Right lobe of liver (tissue), 6 donors: ENCODE results near the gene CLCA1. TPM values are rescaled to one million over a fixed set of nuclear protein-coding genes. Genes with fewer than 3 reads are reported as not detected.

ENCODE experiments used
- ATAC-seq, 4 donors: fragments of 200-7000 bp; cut with Tn5 transposase; one replicate each; pipeline ENCODE4 v1.9.1; 2020; ENCODE audit warnings: mild to moderate bottlenecking in 4 of 4, moderate library complexity in 4 of 4
- DNase-seq, 3 donors: peaks; one replicate each; pipeline ENCODE4 v3.0.0-alpha.2; 2020
- H3K27ac ChIP-seq, 3 donors: fragments of 200-600 bp; one replicate each; pipeline ENCODE4 v1.8.0; 2022
- H3K27me3 ChIP-seq, 2 donors: fragments of 200-600 bp; one replicate each; pipeline ENCODE4 v1.8.0; 2022
- H3K36me3 ChIP-seq, 4 donors: fragments of 200-600 bp; sonication (generic) in 1 of 4; one replicate each; pipeline versions ENCODE4 v1.5.1 to v1.8.0; 2017 to 2022; ENCODE audit warnings: control low read depth in 1 of 4
- H3K4me1 ChIP-seq, 4 donors: fragments of 200-600 bp; sonication (generic) in 1 of 4; one replicate each; pipeline versions ENCODE4 v1.5.1 to v1.8.0; 2017 to 2022; ENCODE audit warnings: control low read depth in 1 of 4
- H3K4me3 ChIP-seq, 3 donors: fragments of 200-600 bp; one replicate each; pipeline ENCODE4 v1.8.0; 2022
- H3K9me3 ChIP-seq, 4 donors: fragments of 200-600 bp; sonication (generic) in 1 of 4; one replicate each; pipeline versions ENCODE4 v1.5.1 to v1.8.0; 2017 to 2022; ENCODE audit warnings: control low read depth in 1 of 4
- POLR2A ChIP-seq: fragments of 450-650 bp; IDR thresholded peaks from one replicate; pipeline ENCODE4 v1.6.1; 2017; ENCODE audit warnings: antibody characterized with exemption, mild to moderate bottlenecking
- WGBS: methylation state at CpG from one replicate; pipeline ENCODE4 v1.1.6; 2018; ENCODE audit warnings: low coverage, low lambda C conversion rate; ENCODE audit not compliant: insufficient coverage; ENCODE audit errors: missing lambda C conversion rate; 5-methylcytosine and 5-hydroxymethylcytosine counted together
- intact Hi-C, 2 donors: fragments of 100-400 bp; cut with DNase I; formaldehyde crosslinking; loops; one replicate each; pipeline versions ENCODE4 v1.11.2 to v1.14.1; 2022
- total RNA-seq, 6 experiments: library from RNA; depleted of rRNA in 2 of 6; stranded (reverse); fragments of >200 nt in 2 of 6; fragmentation: NEBNext Ultra II Directional in 3 of 6; extraction: Animal tissue kit (Norgen Biotek cat#: 25700) in 3 of 6; gene quantifications; one replicate each; pipeline versions ENCODE4 v1.1.0 to v1.2.4, GENCODE V29; 2016 to 2023
- TF ChIP-seq, protein P1 (sequence below), 4 donors: fragments of 200-600 bp in 3 of 4; fragments of 450-650 bp in 1 of 4; IDR thresholded peaks; one replicate each; pipeline versions ENCODE4 v1.5.1 to v1.8.0; 2016 to 2022; ENCODE audit warnings: antibody characterized with exemption in 4 of 4, mild to moderate bottlenecking in 2 of 4
- donor health status: DM: no; HTN: yes; CAD: no.
- donor health status: DM: no; HTN: no; CAD: no.
- donor health status: DM: no; HTN: no; CAD: no.
- donor health status: DM: no; HTN: yes; CAD: no.
- donor health status: DM: no; HTN: yes; CAD: no.

CLCA1 gene
- total RNA-seq, 6 experiments from 2014 or later, result not detected

- 94% methylated on average over 3 of the region's 32 CpGs for WGBS
- no peaks in the 10 kb centered on the region for H3K36me3 ChIP-seq
- H3K4me3 ChIP-seq, result no peak overlapping the region
- H3K27me3 ChIP-seq, result no peaks in the 10 kb centered on the region
- TF ChIP-seq, protein P1, sequence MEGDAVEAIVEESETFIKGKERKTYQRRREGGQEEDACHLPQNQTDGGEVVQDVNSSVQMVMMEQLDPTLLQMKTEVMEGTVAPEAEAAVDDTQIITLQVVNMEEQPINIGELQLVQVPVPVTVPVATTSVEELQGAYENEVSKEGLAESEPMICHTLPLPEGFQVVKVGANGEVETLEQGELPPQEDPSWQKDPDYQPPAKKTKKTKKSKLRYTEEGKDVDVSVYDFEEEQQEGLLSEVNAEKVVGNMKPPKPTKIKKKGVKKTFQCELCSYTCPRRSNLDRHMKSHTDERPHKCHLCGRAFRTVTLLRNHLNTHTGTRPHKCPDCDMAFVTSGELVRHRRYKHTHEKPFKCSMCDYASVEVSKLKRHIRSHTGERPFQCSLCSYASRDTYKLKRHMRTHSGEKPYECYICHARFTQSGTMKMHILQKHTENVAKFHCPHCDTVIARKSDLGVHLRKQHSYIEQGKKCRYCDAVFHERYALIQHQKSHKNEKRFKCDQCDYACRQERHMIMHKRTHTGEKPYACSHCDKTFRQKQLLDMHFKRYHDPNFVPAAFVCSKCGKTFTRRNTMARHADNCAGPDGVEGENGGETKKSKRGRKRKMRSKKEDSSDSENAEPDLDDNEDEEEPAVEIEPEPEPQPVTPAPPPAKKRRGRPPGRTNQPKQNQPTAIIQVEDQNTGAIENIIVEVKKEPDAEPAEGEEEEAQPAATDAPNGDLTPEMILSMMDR (IDR thresholded peaks at IDR 0.05), result no peak
- no peak for TF ChIP-seq POLR2A
- H3K9me3 ChIP-seq, result no peaks in the 10 kb centered on the region
- intact Hi-C loops, result no loop called here
- DNase-seq (no peak), ATAC-seq (peak in 1 of 4 donors; percentile 30)
- no peaks in the 10 kb centered on the region for H3K4me1 ChIP-seq
- no peak overlapping the region for H3K27ac ChIP-seq
Measured at GRCh38 chr1:86523670-86524354, 55.1 kb downstream of the CLCA1 start.

DNA sequence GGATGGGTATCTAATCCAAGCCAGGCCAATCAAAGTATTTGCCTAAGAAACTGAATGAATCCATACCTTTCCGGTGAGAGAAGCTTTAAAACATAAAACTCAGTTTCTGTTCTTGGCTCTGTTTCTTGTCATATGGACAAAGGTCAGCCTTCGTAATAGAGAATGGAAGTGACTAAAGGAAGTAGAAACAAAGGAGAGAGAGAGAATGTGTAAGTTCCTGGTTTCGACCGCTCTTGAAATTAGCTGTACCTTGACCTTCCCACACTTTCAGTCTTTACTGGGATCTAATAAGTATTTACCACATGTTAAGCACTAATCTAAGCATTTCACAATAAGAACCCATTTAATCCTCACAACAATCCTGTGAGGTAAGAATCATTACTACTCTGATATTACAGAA is 58.6 kb downstream of the CLCA1 start:
- DNase-seq (no peak), ATAC-seq (no peak)
- TF ChIP-seq, protein P1 (IDR thresholded peaks at IDR 0.05), result no peak
- no peak for TF ChIP-seq POLR2A
- H3K9me3 ChIP-seq, result no peaks in the 10 kb centered on the region
- intact Hi-C loops, result no loop called here
- H3K4me1 ChIP-seq, result no peaks in the 10 kb centered on the region
- no peak overlapping the region for H3K4me3 ChIP-seq
- H3K27me3 ChIP-seq, result no peaks in the 10 kb centered on the region
- no peak overlapping the region for H3K27ac ChIP-seq
- 61% methylated on average over 4 of the region's 4 CpGs for WGBS
- H3K36me3 ChIP-seq, result no peaks in the 10 kb centered on the region

GRCh38 chr1:86530211-86530845 is 61.6 kb downstream of the CLCA1 start:
- intact Hi-C loops, result no loop called here
- H3K27me3 ChIP-seq, result no peaks in the 10 kb centered on the region
- WGBS, result 81% methylated on average over 3 of the region's 3 CpGs
- H3K27ac ChIP-seq, result no peak overlapping the region
- H3K36me3 ChIP-seq, result no peaks in the 10 kb centered on the region
- DNase-seq, result no peak
- no peak for TF ChIP-seq POLR2A
- TF ChIP-seq, protein P1 (IDR thresholded peaks at IDR 0.05), result no peak
- no peaks in the 10 kb centered on the region for H3K9me3 ChIP-seq
- H3K4me1 ChIP-seq, result no peaks in the 10 kb centered on the region
- no peak for ATAC-seq
- H3K4me3 ChIP-seq, result no peak overlapping the region

GRCh38 chr1:86537928-86538695 is 69.4 kb downstream of the CLCA1 start:
- 46% methylated on average over 4 of the region's 4 CpGs for WGBS
- Histone ChIP-seq H3K4me1 (no peaks in the 10 kb centered on the region), H3K36me3 (no peaks in the 10 kb centered on the region), H3K4me3 (no peak overlapping the region), H3K9me3 (no peaks in the 10 kb centered on the region), H3K27ac (no peak overlapping the region), H3K27me3 (no peaks in the 10 kb centered on the region)
- no peak for DNase-seq
- no peak for ATAC-seq
- no peak for TF ChIP-seq POLR2A
- TF ChIP-seq, protein P1 (IDR thresholded peaks at IDR 0.05), result no peak
- intact Hi-C loops, result no loop called here
